Body of pancreas (tissue), 4 donors: ENCODE results near the gene MYOG. TPM values are rescaled to one million over a fixed set of nuclear protein-coding genes. Genes with fewer than 3 reads are reported as not detected.
A peak's percentile ranks its signal among the peaks of the same experiment; 100 is the strongest.

ENCODE experiments used
- ATAC-seq: fragments of 150-250 bp; one replicate; pipeline ENCODE4 v1.9.1; 2016
- DNase-seq, 4 donors: peaks; one replicate each; pipeline ENCODE4 v3.0.0-alpha.2; 2019
- H3K27ac ChIP-seq, 4 donors: fragments of 200-600 bp; sonication (generic); 1 replicate in 3 of 4; 2 replicates in 1 of 4; pipeline versions ENCODE4 v1.5.1 to v1.6.1; 2016 to 2019; ENCODE audit warnings: mild to moderate bottlenecking in 1 of 4, mixed read lengths in 1 of 4, moderate library complexity in 1 of 4
- H3K27me3 ChIP-seq, 2 donors: fragments of 200-600 bp; sonication (generic); one replicate each; pipeline ENCODE4 v1.6.0; 2016; ENCODE audit warnings: mild to moderate bottlenecking in 1 of 2
- H3K36me3 ChIP-seq, 2 donors: fragments of 200-600 bp; sonication (generic); replicated peaks in 1 of 2; 2 replicates each; pipeline ENCODE4 v1.5.1; 2016; ENCODE audit warnings: low read depth in 2 of 2; ENCODE audit not compliant: insufficient read depth in 1 of 2
- H3K4me1 ChIP-seq: fragments of 200-600 bp; sonication (generic); one replicate; pipeline ENCODE4 v1.6.0; 2016
- H3K4me3 ChIP-seq, 2 donors: fragments of 200-600 bp; sonication (generic); 1 replicate in 1 of 2; 2 replicates in 1 of 2; pipeline ENCODE4 v1.5.1; 2016 to 2019
- H3K9me3 ChIP-seq, 3 donors: fragments of 200-600 bp; sonication (generic); 1 replicate in 2 of 3; 2 replicates in 1 of 3; pipeline ENCODE4 v1.5.1; 2016
- POLR2A ChIP-seq, 3 donors: fragments of 450-650 bp; IDR thresholded peaks; one replicate each; pipeline ENCODE4 v1.6.1; 2016; ENCODE audit warnings: antibody characterized with exemption in 3 of 3, mild to moderate bottlenecking in 2 of 3
- WGBS, 2 donors: methylation state at CpG; one replicate each; pipeline ENCODE4 v1.1.5; 2017; 5-methylcytosine and 5-hydroxymethylcytosine counted together
- intact Hi-C: fragments of 100-400 bp; cut with DNase I; formaldehyde crosslinking; loops from one replicate; pipeline ENCODE4 v1.15.1; 2023
- total RNA-seq, 2 donors: library from RNA; depleted of rRNA; stranded (reverse); fragments of >200 nt; gene quantifications; one replicate each; pipeline ENCODE4 v1.1.0, GENCODE V29; 2016
- TF ChIP-seq, protein P1 (sequence below), 7 experiments: fragments of 450-650 bp in 4 of 7; fragments of 200-600 bp in 3 of 7; sonication (generic) in 3 of 7; IDR thresholded peaks; one replicate each; pipeline ENCODE4 v1.5.1; 2016 to 2019; ENCODE audit warnings: antibody characterized with exemption in 7 of 7

MYOG gene
- total RNA-seq, 2 donors from 2014 or later: not detected

DNA sequence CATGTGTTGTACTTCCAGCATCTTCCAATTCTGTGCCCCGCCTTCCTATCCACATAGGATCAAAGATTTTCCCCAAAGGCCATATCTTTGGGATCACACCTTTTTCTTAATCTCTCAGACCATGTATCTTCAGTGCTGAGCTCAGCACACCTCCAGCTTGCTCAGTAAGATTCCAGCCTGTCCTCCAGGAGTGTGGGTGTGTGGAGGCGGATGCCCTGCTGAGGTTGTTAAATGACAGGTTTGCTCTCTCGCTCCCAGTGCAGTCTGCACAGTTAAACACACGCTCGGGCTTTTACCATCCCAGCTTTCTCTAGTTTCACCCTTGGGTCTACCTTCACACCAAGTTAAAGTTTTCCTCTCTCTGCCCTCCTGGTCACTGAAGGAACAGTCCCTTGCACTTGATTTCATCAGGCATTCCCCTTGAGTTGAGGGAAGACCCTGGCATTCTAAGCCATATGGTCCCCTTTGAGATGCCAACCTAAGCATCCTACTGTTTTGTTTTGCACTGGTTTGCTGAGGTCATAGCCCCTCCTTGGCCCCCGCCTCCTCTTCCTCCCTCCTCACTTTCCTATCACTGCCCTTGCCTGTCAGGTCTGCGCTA is 13.7 kb downstream of the MYOG start:
- ATAC-seq (no peak), DNase-seq (no peak)
- no peaks in the 10 kb centered on the region for H3K9me3 ChIP-seq
- TF ChIP-seq, protein P1, sequence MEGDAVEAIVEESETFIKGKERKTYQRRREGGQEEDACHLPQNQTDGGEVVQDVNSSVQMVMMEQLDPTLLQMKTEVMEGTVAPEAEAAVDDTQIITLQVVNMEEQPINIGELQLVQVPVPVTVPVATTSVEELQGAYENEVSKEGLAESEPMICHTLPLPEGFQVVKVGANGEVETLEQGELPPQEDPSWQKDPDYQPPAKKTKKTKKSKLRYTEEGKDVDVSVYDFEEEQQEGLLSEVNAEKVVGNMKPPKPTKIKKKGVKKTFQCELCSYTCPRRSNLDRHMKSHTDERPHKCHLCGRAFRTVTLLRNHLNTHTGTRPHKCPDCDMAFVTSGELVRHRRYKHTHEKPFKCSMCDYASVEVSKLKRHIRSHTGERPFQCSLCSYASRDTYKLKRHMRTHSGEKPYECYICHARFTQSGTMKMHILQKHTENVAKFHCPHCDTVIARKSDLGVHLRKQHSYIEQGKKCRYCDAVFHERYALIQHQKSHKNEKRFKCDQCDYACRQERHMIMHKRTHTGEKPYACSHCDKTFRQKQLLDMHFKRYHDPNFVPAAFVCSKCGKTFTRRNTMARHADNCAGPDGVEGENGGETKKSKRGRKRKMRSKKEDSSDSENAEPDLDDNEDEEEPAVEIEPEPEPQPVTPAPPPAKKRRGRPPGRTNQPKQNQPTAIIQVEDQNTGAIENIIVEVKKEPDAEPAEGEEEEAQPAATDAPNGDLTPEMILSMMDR (IDR thresholded peaks at IDR 0.05): no peak
- TF ChIP-seq POLR2A (IDR thresholded peaks at IDR 0.05): no peak
- intact Hi-C loops: no loop called here
- H3K27me3 ChIP-seq: peaks cover 0 to 12% of the 10 kb centered on the region in 2 donors
- H3K27ac ChIP-seq: no peak overlapping the region
- H3K4me3 ChIP-seq: no peak overlapping the region
- H3K36me3 ChIP-seq: no peaks in the 10 kb centered on the region
- H3K4me1 ChIP-seq: peaks cover 20% of the 10 kb centered on the region
- WGBS, 2 donors: 68 to 80% methylated on average over 7 of the region's 7 CpGs

DNA sequence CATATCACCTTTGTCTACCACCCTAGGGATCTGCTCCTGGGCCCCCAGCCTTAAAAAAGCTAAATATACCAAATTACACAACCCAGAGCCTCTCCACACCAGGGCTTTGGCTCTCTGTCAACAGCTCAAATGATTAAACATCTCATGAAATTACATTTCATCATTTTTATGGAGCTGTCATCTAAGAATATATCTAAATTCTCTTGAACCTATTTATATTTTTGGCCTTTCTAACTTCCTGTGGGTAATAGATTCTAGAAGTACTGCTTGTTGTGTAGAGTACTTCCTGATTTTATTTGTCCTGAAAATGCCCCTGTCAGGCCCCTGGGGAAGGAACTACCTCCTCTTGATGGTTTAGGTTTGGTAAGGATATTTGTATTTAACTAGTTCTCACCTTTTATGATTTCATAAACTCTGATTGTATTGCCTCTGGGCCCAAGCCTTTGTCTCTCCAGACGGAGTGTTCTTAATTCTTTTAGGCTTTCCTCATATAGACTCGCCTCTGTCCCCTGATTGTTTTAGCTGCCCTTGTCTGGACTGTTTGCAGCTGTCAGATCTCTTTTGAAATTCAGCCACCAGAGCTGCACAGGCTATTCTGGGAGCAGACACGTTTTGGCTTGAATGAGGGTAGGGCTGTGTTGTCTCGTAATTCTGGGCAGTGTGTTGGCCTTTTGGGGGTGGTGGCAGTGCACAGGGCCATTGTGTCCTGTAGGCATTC is 16.6 kb downstream of the MYOG start:
- Histone ChIP-seq H3K4me1 (peaks cover 8% of the 10 kb centered on the region), H3K4me3 (no peak overlapping the region), H3K36me3 (no peaks in the 10 kb centered on the region), H3K9me3 (no peaks in the 10 kb centered on the region), H3K27me3 (no peaks in the 10 kb centered on the region), H3K27ac (peak overlapping the region in 1 of 4 donors; percentile 1)
- no peak for DNase-seq
- 33% methylated on average over 4 of the region's 4 CpGs for WGBS, 2 donors
- ATAC-seq: no peak
- TF ChIP-seq POLR2A (IDR thresholded peaks at IDR 0.05): no peak
- TF ChIP-seq, protein P1 (IDR thresholded peaks at IDR 0.05): no peak
- intact Hi-C loops: no loop called here

DNA sequence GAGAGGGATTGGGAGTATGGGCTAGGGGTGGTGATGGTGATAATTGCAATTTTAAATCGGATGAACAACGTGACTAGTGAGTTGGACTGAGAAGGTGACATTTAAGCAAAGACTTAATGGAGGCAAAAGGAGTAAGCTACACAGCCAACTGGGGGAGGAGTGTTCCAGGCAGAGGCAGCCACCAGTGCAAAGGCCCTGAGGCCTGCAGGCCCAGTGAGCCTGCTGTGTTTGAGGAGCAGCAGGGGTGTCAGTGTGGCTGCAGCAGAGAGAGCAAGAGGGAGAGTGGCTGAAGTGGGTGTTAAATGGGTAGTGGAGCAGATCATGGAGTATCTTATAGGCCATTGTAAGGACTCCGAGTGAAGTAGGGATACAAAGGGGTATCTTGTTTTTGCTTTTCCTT is 18.8 kb downstream of the MYOG start:
- 76 to 97% methylated on average over 3 of the region's 3 CpGs for WGBS, 2 donors
- intact Hi-C loops: no loop called here
- no peaks in the 10 kb centered on the region for H3K36me3 ChIP-seq
- H3K9me3 ChIP-seq: no peaks in the 10 kb centered on the region
- H3K27me3 ChIP-seq: no peaks in the 10 kb centered on the region
- peaks cover 8% of the 10 kb centered on the region for H3K4me1 ChIP-seq
- ATAC-seq (no peak), DNase-seq (no peak)
- no peak overlapping the region for H3K27ac ChIP-seq
- TF ChIP-seq, protein P1 (IDR thresholded peaks at IDR 0.05): no peak
- no peak for TF ChIP-seq POLR2A (IDR thresholded peaks at IDR 0.05)
- no peak overlapping the region for H3K4me3 ChIP-seq

DNA sequence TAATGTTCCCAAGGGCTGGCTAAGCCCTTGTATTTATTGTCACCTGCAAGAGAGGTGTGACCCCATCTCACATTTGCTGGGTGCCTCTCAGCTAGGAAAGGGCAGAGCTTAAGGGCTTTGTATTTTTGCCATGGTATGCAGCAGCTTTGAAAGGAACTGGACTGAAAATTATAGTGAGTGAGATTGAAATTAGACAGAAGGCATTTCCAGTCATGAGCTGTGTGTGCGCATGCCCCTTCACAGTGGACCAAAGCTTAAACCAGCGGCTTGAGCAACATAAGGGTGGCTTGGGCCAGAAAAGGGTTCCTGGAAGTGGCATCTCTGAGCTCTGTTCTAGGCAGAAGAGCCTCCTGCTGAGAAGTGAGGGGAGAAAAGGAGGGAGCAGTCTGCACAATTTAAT is 19.8 kb downstream of the MYOG start:
- Histone ChIP-seq H3K4me3 (no peak overlapping the region), H3K4me1 (peaks cover 8% of the 10 kb centered on the region), H3K27ac (no peak overlapping the region), H3K36me3 (no peaks in the 10 kb centered on the region), H3K9me3 (no peaks in the 10 kb centered on the region), H3K27me3 (no peaks in the 10 kb centered on the region)
- intact Hi-C loops: no loop called here
- no peak for ATAC-seq
- DNase-seq: no peak
- TF ChIP-seq POLR2A (IDR thresholded peaks at IDR 0.05): no peak
- TF ChIP-seq, protein P1 (IDR thresholded peaks at IDR 0.05): no peak
- WGBS, 2 donors: 44 to 68% methylated on average over 2 of the region's 2 CpGs

DNA sequence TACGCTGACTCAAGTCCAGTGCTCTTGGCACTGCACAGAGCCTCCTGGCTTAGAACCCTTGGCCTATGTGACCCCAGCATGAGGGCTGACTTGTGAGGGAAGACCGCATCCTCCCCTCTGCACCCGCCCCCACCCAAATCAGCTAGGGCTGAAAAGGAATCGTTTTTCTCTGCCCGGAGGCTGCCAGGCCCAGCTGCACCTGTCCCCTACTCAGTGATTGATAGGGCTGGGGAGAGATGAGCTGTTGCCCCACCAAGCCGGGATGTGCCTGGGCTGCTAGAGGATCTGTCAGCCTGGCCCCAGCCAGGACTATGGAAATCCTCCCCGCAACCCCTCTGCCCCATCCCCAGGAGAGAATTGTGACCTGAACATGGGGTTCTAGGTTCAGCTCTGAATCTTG is 20.6 kb downstream of the MYOG start:
- H3K4me1 ChIP-seq: peaks cover 8% of the 10 kb centered on the region
- H3K9me3 ChIP-seq: no peaks in the 10 kb centered on the region
- H3K36me3 ChIP-seq: no peaks in the 10 kb centered on the region
- DNase-seq (no peak), ATAC-seq (no peak)
- TF ChIP-seq, protein P1 (IDR thresholded peaks at IDR 0.05): no peak
- TF ChIP-seq POLR2A (IDR thresholded peaks at IDR 0.05): no peak
- H3K4me3 ChIP-seq: no peak overlapping the region
- intact Hi-C loops: no loop called here
- WGBS, 2 donors: 67 to 90% methylated on average over 3 to 7 of the region's 7 CpGs
- no peaks in the 10 kb centered on the region for H3K27me3 ChIP-seq
- no peak overlapping the region for H3K27ac ChIP-seq
